Ishikawa (cell line): Measurements from ENCODE around the gene ACTA2.

Experiments
- CREB1 ChIP-seq: IDR thresholded peaks from 2 replicates; pipeline ENCODE4 v1.6.1; 2012; ENCODE audit warnings: low read depth
- EP300 ChIP-seq: IDR thresholded peaks from 2 replicates; pipeline ENCODE4 v1.6.1; 2012; ENCODE audit warnings: borderline replicate concordance
- FOXM1 ChIP-seq: IDR thresholded peaks from 2 replicates; pipeline ENCODE4 v1.6.1; 2012; ENCODE audit warnings: low read depth, borderline replicate concordance
- NFIC ChIP-seq: IDR thresholded peaks from 2 replicates; pipeline ENCODE4 v1.6.1; 2012
- RAD21 ChIP-seq: IDR thresholded peaks from 2 replicates; pipeline ENCODE4 v1.6.1; 2012; ENCODE audit warnings: low read depth
- TAF1 ChIP-seq: IDR thresholded peaks from 2 replicates; pipeline ENCODE4 v1.6.1; 2012; ENCODE audit warnings: low read depth, mild to moderate bottlenecking
- TCF12 ChIP-seq: IDR thresholded peaks from 2 replicates; pipeline ENCODE4 v1.6.1; 2012; ENCODE audit warnings: low read depth
- TEAD4 ChIP-seq: IDR thresholded peaks from 2 replicates; pipeline ENCODE4 v1.6.1; 2012
- YY1 ChIP-seq: IDR thresholded peaks from 2 replicates; pipeline ENCODE4 v1.6.1; 2012; ENCODE audit warnings: low read depth
- TF ChIP-seq, protein P1 (sequence below): IDR thresholded peaks from 2 replicates; pipeline ENCODE4 v1.6.1; 2012
- TF ChIP-seq, protein P2 (sequence below): IDR thresholded peaks from 2 replicates; pipeline ENCODE4 v1.6.1; 2012; ENCODE audit warnings: low read depth, mild to moderate bottlenecking

- TF ChIP-seq EP300: no peak
- no peak for TF ChIP-seq YY1
- no peak for TF ChIP-seq RAD21
- TF ChIP-seq, protein P1, sequence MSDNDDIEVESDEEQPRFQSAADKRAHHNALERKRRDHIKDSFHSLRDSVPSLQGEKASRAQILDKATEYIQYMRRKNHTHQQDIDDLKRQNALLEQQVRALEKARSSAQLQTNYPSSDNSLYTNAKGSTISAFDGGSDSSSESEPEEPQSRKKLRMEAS: no peak
- no peak for TF ChIP-seq FOXM1
- no peak for TF ChIP-seq TAF1
- TF ChIP-seq NFIC: no peak
- TF ChIP-seq TCF12: no peak
- TF ChIP-seq, protein P2, sequence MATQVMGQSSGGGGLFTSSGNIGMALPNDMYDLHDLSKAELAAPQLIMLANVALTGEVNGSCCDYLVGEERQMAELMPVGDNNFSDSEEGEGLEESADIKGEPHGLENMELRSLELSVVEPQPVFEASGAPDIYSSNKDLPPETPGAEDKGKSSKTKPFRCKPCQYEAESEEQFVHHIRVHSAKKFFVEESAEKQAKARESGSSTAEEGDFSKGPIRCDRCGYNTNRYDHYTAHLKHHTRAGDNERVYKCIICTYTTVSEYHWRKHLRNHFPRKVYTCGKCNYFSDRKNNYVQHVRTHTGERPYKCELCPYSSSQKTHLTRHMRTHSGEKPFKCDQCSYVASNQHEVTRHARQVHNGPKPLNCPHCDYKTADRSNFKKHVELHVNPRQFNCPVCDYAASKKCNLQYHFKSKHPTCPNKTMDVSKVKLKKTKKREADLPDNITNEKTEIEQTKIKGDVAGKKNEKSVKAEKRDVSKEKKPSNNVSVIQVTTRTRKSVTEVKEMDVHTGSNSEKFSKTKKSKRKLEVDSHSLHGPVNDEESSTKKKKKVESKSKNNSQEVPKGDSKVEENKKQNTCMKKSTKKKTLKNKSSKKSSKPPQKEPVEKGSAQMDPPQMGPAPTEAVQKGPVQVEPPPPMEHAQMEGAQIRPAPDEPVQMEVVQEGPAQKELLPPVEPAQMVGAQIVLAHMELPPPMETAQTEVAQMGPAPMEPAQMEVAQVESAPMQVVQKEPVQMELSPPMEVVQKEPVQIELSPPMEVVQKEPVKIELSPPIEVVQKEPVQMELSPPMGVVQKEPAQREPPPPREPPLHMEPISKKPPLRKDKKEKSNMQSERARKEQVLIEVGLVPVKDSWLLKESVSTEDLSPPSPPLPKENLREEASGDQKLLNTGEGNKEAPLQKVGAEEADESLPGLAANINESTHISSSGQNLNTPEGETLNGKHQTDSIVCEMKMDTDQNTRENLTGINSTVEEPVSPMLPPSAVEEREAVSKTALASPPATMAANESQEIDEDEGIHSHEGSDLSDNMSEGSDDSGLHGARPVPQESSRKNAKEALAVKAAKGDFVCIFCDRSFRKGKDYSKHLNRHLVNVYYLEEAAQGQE: no peak
- no peak for TF ChIP-seq CREB1
- no peak for TF ChIP-seq TEAD4
These were observed 47.1 kb upstream of the ACTA2 start for GRCh38 chr10:88999625-89000024.
